Measurements from ENCODE around the gene AADACL4. TPM values are rescaled to one million over a fixed set of nuclear protein-coding genes. Genes with fewer than 3 reads are reported as not detected.
"Not testable (repeated sequence)": the region's sequence is repeated elsewhere in the genome, so short reads cannot be mapped to it uniquely, and the experiment has no call there.

The AADACL4 gene
- total RNA-seq, 1 donor from 2014 or later, result not detected

DNA sequence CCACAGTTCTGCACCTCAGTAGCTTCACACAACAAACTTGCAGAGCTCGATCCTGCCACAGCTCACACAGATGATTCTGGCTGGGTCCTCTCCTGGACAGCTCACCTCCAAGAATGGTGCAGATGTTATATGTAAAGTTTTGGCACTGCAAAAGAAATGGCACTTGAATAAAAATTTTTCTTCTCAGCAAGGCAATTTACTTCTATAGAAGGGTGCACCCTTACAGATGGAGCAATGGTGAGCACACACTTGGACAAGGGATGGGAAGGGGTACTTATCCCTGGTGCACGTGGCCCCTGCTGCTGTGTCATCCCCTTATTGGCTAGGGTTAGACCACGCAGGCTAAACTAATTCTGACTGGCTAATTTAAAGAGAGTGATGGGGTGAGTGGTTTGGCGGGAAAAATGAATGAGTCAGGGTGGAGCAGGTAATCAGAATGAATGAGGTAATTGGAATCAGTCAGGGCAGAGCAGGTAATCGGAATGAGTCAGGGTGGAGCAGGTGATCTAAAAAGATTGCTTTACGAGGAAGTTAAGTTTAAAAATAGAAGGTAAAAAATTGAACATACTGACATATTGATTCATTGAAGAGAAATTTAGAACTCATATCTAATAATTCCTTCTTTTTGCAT, 60.1 kb downstream of the AADACL4 start:
- no peaks in the 10 kb centered on the region for H3K27me3 ChIP-seq (ENCODE audit: control insufficient read depth in 3 of 3, insufficient read depth in 3 of 3, low read length in 3 of 3)
- no peak overlapping the region for H3K9ac ChIP-seq (ENCODE audit: low read depth in 1 of 3, low read length in 3 of 3)
- H3K4me3 ChIP-seq (ENCODE audit: low read length in 3 of 3), result no peak overlapping the region
- H3K36me3 ChIP-seq (ENCODE audit: control insufficient read depth in 3 of 3, insufficient read depth in 3 of 3, low read length in 3 of 3), result no peaks in the 10 kb centered on the region
- peaks cover 0 to 6% (median 0%) of the 10 kb centered on the region in 3 donors for H3K9me3 ChIP-seq (ENCODE audit: control insufficient read depth in 3 of 3, low read length in 3 of 3)
- H3K27ac ChIP-seq (ENCODE audit: low read depth, low read length), result no peak overlapping the region
- H3K4me1 ChIP-seq (ENCODE audit: control insufficient read depth in 3 of 3, insufficient read depth in 3 of 3, low read length in 3 of 3), result no peaks in the 10 kb centered on the region

DNA sequence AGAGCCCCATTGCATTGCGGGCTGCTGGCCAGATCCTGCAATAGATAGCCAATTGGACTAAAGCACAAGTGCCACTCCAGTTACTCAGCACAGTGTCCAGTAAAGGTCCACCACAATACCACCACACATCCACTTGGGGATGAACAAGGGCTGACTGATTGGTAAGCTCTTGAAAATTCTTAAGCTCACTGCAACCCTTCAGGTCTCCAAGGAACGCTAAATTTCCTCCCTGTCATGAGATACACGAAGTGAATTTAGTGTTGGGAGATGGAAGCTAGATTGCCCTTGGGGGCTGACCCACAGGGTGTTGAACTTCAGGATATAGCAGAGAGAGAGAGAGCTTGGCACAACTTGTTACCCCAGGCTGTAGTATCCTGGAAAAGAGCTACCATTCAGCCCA, 62.2 kb downstream of the AADACL4 start:
- H3K9ac ChIP-seq (ENCODE audit: low read depth in 1 of 3, low read length in 3 of 3), result no peak overlapping the region
- H3K4me1 ChIP-seq (ENCODE audit: control insufficient read depth in 3 of 3, insufficient read depth in 3 of 3, low read length in 3 of 3), result no peaks in the 10 kb centered on the region
- peaks cover 0 to 6% (median 0%) of the 10 kb centered on the region in 3 donors for H3K9me3 ChIP-seq (ENCODE audit: control insufficient read depth in 3 of 3, low read length in 3 of 3)
- no peaks in the 10 kb centered on the region for H3K36me3 ChIP-seq (ENCODE audit: control insufficient read depth in 3 of 3, insufficient read depth in 3 of 3, low read length in 3 of 3)
- H3K27me3 ChIP-seq (ENCODE audit: control insufficient read depth in 3 of 3, insufficient read depth in 3 of 3, low read length in 3 of 3), result no peaks in the 10 kb centered on the region
- no peak overlapping the region for H3K27ac ChIP-seq (ENCODE audit: low read depth, low read length)
- no peak overlapping the region for H3K4me3 ChIP-seq (ENCODE audit: low read length in 3 of 3)

DNA sequence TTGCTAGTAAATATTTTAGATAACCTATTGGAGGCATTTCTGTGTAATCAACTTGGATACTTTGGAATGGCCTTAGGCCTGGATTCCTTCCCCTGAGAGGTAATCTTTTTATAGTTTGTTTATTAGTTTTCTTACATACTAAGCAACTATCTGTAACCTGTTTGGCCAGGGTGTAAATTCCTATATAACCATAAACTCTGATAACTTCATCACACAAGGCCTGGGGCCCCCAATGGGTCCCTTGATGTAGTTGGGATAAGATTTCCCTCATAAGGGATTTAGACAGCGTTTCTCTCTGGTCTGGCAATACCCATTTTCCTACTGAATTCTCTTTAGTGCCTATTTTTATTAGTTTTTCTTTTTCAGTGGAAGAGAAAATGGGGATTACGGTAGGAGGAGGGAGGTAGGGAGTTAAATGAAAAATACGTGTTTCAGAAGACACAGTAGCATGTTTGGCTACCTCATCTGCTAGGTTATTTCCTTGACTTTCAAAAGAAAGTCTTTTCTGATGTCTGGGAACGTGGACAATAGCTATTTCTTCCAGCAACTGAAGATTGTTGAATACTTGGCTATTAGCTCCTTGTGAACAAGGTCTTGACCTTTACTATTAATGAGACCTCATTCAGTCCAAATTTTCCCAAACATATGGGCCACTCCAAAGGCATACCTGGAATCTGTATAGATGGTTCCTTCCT, 64.7 kb downstream of the AADACL4 start:
- no peaks in the 10 kb centered on the region for H3K4me1 ChIP-seq (ENCODE audit: control insufficient read depth in 3 of 3, insufficient read depth in 3 of 3, low read length in 3 of 3)
- peaks cover 0 to 4% (median 0%) of the 10 kb centered on the region in 3 donors for H3K9me3 ChIP-seq (ENCODE audit: control insufficient read depth in 3 of 3, low read length in 3 of 3)
- H3K9ac ChIP-seq (ENCODE audit: low read depth in 1 of 3, low read length in 3 of 3), result no peak overlapping the region
- H3K36me3 ChIP-seq (ENCODE audit: control insufficient read depth in 3 of 3, insufficient read depth in 3 of 3, low read length in 3 of 3), result no peaks in the 10 kb centered on the region
- no peak overlapping the region for H3K27ac ChIP-seq (ENCODE audit: low read depth, low read length)
- H3K27me3 ChIP-seq (ENCODE audit: control insufficient read depth in 3 of 3, insufficient read depth in 3 of 3, low read length in 3 of 3), result no peaks in the 10 kb centered on the region
- H3K4me3 ChIP-seq (ENCODE audit: low read length in 3 of 3), result no peak overlapping the region

DNA sequence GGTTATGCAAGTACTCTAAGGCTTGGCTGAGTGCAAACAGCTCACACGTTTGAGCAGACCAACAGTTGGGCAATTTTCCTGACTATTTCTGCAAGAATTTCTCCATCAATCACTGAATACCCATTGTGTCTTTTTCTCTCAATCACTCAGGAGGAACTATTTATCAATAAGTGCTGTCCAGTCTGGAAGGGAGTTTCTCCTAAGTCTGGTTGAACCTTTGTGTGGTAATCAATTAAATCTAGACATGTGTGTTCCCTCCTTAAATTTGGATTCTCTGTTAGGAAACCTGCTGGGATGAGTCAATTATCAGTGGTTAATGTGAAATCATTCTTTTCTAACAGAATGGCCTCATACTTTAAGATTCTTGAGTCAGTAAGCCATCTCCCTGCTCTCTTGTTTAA, 65.2 kb downstream of the AADACL4 start:
- no peak overlapping the region for H3K4me3 ChIP-seq (ENCODE audit: low read length in 3 of 3)
- H3K9me3 ChIP-seq (ENCODE audit: control insufficient read depth in 3 of 3, low read length in 3 of 3), result no peaks in the 10 kb centered on the region
- H3K27ac ChIP-seq (ENCODE audit: low read depth, low read length), result no peak overlapping the region
- H3K27me3 ChIP-seq (ENCODE audit: control insufficient read depth in 3 of 3, insufficient read depth in 3 of 3, low read length in 3 of 3), result no peaks in the 10 kb centered on the region
- no peaks in the 10 kb centered on the region for H3K4me1 ChIP-seq (ENCODE audit: control insufficient read depth in 3 of 3, insufficient read depth in 3 of 3, low read length in 3 of 3)
- no peak overlapping the region for H3K9ac ChIP-seq (ENCODE audit: low read depth in 1 of 3, low read length in 3 of 3)
- H3K36me3 ChIP-seq (ENCODE audit: control insufficient read depth in 3 of 3, insufficient read depth in 3 of 3, low read length in 3 of 3), result no peaks in the 10 kb centered on the region

DNA sequence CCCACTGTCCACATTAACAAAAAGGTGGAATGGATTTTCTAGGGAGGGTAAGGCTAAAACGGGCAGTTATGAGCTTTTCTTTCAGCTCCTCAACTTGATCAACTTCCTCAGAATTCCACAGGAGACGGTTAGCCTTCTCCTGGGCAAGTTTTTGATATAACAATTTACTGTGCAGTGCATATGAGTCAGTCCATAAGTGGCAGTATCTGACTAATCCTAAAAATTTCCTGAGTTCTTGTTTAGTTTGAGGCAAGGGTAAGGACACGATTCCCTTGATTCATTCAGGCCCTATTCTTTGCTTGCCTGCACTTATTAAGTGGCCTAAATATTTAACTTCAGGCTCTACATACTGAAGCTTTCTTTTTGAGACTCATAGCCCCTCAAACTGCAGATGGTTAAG, 65.8 kb downstream of the AADACL4 start:
- no peaks in the 10 kb centered on the region for H3K27me3 ChIP-seq (ENCODE audit: control insufficient read depth in 3 of 3, insufficient read depth in 3 of 3, low read length in 3 of 3)
- no peak overlapping the region for H3K9ac ChIP-seq (ENCODE audit: low read depth in 1 of 3, low read length in 3 of 3)
- no peaks in the 10 kb centered on the region for H3K4me1 ChIP-seq (ENCODE audit: control insufficient read depth in 3 of 3, insufficient read depth in 3 of 3, low read length in 3 of 3)
- H3K9me3 ChIP-seq (ENCODE audit: control insufficient read depth in 3 of 3, low read length in 3 of 3), result no peaks in the 10 kb centered on the region
- H3K4me3 ChIP-seq (ENCODE audit: low read length in 3 of 3), result no peak overlapping the region
- H3K36me3 ChIP-seq (ENCODE audit: control insufficient read depth in 3 of 3, insufficient read depth in 3 of 3, low read length in 3 of 3), result no peaks in the 10 kb centered on the region
- no peak overlapping the region for H3K27ac ChIP-seq (ENCODE audit: low read depth, low read length)

GRCh38 chr1:12711536-12711935, 67.7 kb downstream of the AADACL4 start:
- Histone ChIP-seq H3K27me3 (ENCODE audit: control insufficient read depth in 3 of 3, insufficient read depth in 3 of 3, low read length in 3 of 3) (peaks cover 0 to 4% (median 0%) of the 10 kb centered on the region in 3 donors), H3K4me3 (ENCODE audit: low read length in 3 of 3) (no peak overlapping the region), H3K9me3 (ENCODE audit: control insufficient read depth in 3 of 3, low read length in 3 of 3) (no peaks in the 10 kb centered on the region), H3K36me3 (ENCODE audit: control insufficient read depth in 3 of 3, insufficient read depth in 3 of 3, low read length in 3 of 3) (no peaks in the 10 kb centered on the region), H3K9ac (ENCODE audit: low read depth in 1 of 3, low read length in 3 of 3) (no peak overlapping the region), H3K4me1 (ENCODE audit: control insufficient read depth in 3 of 3, insufficient read depth in 3 of 3, low read length in 3 of 3) (no peaks in the 10 kb centered on the region), H3K27ac (ENCODE audit: low read depth, low read length) (no peak overlapping the region)

DNA sequence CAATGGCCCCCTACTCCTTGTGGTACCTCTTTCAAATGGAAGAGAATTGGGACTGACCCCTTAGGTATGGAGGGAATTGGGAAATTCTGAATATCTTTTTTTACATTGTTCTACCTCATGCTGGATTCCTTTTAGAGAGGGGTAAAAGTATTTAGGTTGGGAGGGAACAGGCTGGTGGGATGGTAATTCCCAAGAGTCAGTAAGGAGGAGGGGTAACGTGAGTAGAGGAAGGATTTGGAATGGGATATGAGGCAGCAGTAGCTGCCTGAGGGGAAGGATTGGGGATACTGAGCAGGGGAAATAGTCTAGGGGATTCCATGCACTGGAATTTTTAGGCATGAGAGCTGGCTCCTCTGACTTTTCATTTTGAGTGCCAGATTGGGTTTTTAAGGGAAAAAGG, 68.2 kb downstream of the AADACL4 start:
- Histone ChIP-seq H3K9me3 (ENCODE audit: control insufficient read depth in 3 of 3, low read length in 3 of 3) (no peaks in the 10 kb centered on the region), H3K4me1 (ENCODE audit: control insufficient read depth in 3 of 3, insufficient read depth in 3 of 3, low read length in 3 of 3) (no peaks in the 10 kb centered on the region), H3K27ac (ENCODE audit: low read depth, low read length) (no peak overlapping the region), H3K4me3 (ENCODE audit: low read length in 3 of 3) (no peak overlapping the region), H3K36me3 (ENCODE audit: control insufficient read depth in 3 of 3, insufficient read depth in 3 of 3, low read length in 3 of 3) (no peaks in the 10 kb centered on the region), H3K9ac (ENCODE audit: low read depth in 1 of 3, low read length in 3 of 3) (no peak overlapping the region), H3K27me3 (ENCODE audit: control insufficient read depth in 3 of 3, insufficient read depth in 3 of 3, low read length in 3 of 3) (peaks cover 0 to 4% (median 0%) of the 10 kb centered on the region in 3 donors)

DNA sequence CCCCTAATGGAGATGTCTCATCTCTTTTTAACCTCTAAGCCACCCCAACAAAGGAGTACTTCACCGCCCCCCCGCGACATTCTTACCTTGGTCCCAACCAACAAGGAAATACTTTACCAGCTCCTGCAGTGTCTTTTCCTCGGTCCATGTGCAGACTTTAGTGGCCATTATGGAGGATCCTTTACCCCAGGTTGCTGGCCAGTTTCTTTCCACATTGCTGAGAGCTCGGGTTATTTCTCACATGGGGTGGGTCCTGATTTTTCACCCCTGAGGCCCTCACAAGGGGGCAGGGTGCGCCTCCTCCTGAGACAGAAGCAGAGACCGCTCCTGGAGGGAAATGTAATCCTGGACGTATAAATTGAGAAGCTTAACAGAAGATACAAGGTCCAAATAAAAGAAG, 69.0 kb downstream of the AADACL4 start:
- Histone ChIP-seq H3K36me3 (ENCODE audit: control insufficient read depth in 3 of 3, insufficient read depth in 3 of 3, low read length in 3 of 3) (no peaks in the 10 kb centered on the region), H3K4me1 (ENCODE audit: control insufficient read depth in 3 of 3, insufficient read depth in 3 of 3, low read length in 3 of 3) (no peaks in the 10 kb centered on the region), H3K9ac (ENCODE audit: low read depth in 1 of 3, low read length in 3 of 3) (no peak overlapping the region), H3K27ac (ENCODE audit: low read depth, low read length) (no peak overlapping the region), H3K27me3 (ENCODE audit: control insufficient read depth in 3 of 3, insufficient read depth in 3 of 3, low read length in 3 of 3) (peaks cover 0 to 5% (median 4%) of the 10 kb centered on the region in 3 donors), H3K9me3 (ENCODE audit: control insufficient read depth in 3 of 3, low read length in 3 of 3) (no peaks in the 10 kb centered on the region), H3K4me3 (ENCODE audit: low read length in 3 of 3) (no peak overlapping the region)

GRCh38 chr1:12713651-12714050, 69.8 kb downstream of the AADACL4 start:
- not testable (repeated sequence) for H3K9ac ChIP-seq (ENCODE audit: low read depth in 1 of 3, low read length in 3 of 3); H3K36me3 ChIP-seq (ENCODE audit: control insufficient read depth in 3 of 3, insufficient read depth in 3 of 3, low read length in 3 of 3); H3K4me3 ChIP-seq (ENCODE audit: low read length in 3 of 3); H3K27ac ChIP-seq (ENCODE audit: low read depth, low read length); H3K4me1 ChIP-seq (ENCODE audit: control insufficient read depth in 3 of 3, insufficient read depth in 3 of 3, low read length in 3 of 3); H3K27me3 ChIP-seq (ENCODE audit: control insufficient read depth in 3 of 3, insufficient read depth in 3 of 3, low read length in 3 of 3); H3K9me3 ChIP-seq (ENCODE audit: control insufficient read depth in 3 of 3, low read length in 3 of 3)

GRCh38 chr1:12714710-12715475, 71.0 kb downstream of the AADACL4 start:
- Histone ChIP-seq H3K4me3 (ENCODE audit: low read length in 3 of 3) (no peak overlapping the region), H3K4me1 (ENCODE audit: control insufficient read depth in 3 of 3, insufficient read depth in 3 of 3, low read length in 3 of 3) (no peaks in the 10 kb centered on the region), H3K27me3 (ENCODE audit: control insufficient read depth in 3 of 3, insufficient read depth in 3 of 3, low read length in 3 of 3) (peaks cover 0 to 5% (median 4%) of the 10 kb centered on the region in 3 donors), H3K9me3 (ENCODE audit: control insufficient read depth in 3 of 3, low read length in 3 of 3) (no peaks in the 10 kb centered on the region), H3K36me3 (ENCODE audit: control insufficient read depth in 3 of 3, insufficient read depth in 3 of 3, low read length in 3 of 3) (no peaks in the 10 kb centered on the region), H3K9ac (ENCODE audit: low read depth in 1 of 3, low read length in 3 of 3) (no peak overlapping the region), H3K27ac (ENCODE audit: low read depth, low read length) (no peak overlapping the region)
